K562 (cell line): Measurements from ENCODE around the gene CDC42EP1. TPM values are rescaled to one million over a fixed set of nuclear protein-coding genes. Genes with fewer than 3 reads are reported as not detected.

ENCODE experiments used
- ATF7 ChIP-seq: fragments of 450-650 bp; IDR thresholded peaks from 2 replicates; pipeline ENCODE4 v1.7.1; 2014; ENCODE audit warnings: mild to moderate bottlenecking, moderate library complexity
- CCNT2 ChIP-seq: IDR thresholded peaks from 2 replicates; pipeline ENCODE4 v1.6.1; 2011; ENCODE audit warnings: borderline replicate concordance, low read depth, mild to moderate bottlenecking, moderate library complexity, mixed read lengths, low read length; ENCODE audit not compliant: insufficient read length; ENCODE audit errors: extremely low read depth
- E2F6 ChIP-seq, 2 experiments: IDR thresholded peaks; 2 replicates each; pipeline ENCODE4 v1.6.1; 2011; ENCODE audit warnings: borderline replicate concordance in 1 of 2, control low read depth in 1 of 2, low read depth in 1 of 2, low read length in 1 of 2, mild to moderate bottlenecking in 1 of 2, mixed read lengths in 1 of 2, moderate library complexity in 1 of 2; ENCODE audit not compliant: insufficient read depth in 1 of 2, insufficient read length in 1 of 2, poor library complexity in 1 of 2, severe bottlenecking in 1 of 2; ENCODE audit errors: extremely low read depth in 1 of 2
- FOSL1 ChIP-seq: fragments of 200-800 bp; sonication (Bioruptor generic); conservative IDR thresholded peaks from 2 replicates; pipeline ENCODE4 v1.6.1; 2016; ENCODE audit warnings: missing genetic modification characterization, missing compliant biosample characterization
- MCM7 ChIP-seq, 2 experiments: fragments of 450-650 bp; IDR thresholded peaks; 2 replicates each; pipeline ENCODE4 v1.6.1; 2016 to 2018
- PATZ1 ChIP-seq: fragments of 250-450 bp; sonication (Bioruptor Pico); IDR thresholded peaks from 2 replicates; pipeline ENCODE4 v1.5.0; 2020; ENCODE audit warnings: mild to moderate bottlenecking, borderline replicate concordance
- PHF8 ChIP-seq: fragments of 200-600 bp; sonication (generic); IDR thresholded peaks from 2 replicates; pipeline ENCODE4 v1.6.1; 2012; ENCODE audit warnings: mixed run types, mild to moderate bottlenecking, inconsistent platforms, low read length, moderate library complexity, borderline replicate concordance
- SMAD4 ChIP-seq: fragments of 250-450 bp; sonication (Bioruptor Pico); conservative IDR thresholded peaks from 2 replicates; pipeline ENCODE4 v1.8.0; 2021; ENCODE audit warnings: inconsistent platforms, mild to moderate bottlenecking, moderate library complexity
- TBP ChIP-seq: optimal IDR thresholded peaks from 2 replicates; pipeline ENCODE3; 2011; ENCODE audit warnings: low read depth, low read length, improper control_type of control experiment
- TOE1 ChIP-seq, 2 experiments: fragments of 450-650 bp in 1 of 2; sonication (generic) in 1 of 2; formaldehyde crosslinking in 1 of 2; IDR thresholded peaks; 2 replicates each; pipeline versions ENCODE4 v1.7.1 to v1.8.0; 2016 to 2022; ENCODE audit warnings: borderline replicate concordance in 2 of 2, mild to moderate bottlenecking in 2 of 2, antibody characterized with exemption in 1 of 2, inconsistent platforms in 1 of 2, low read depth in 1 of 2, missing genetic modification reagents in 1 of 2, moderate library complexity in 1 of 2
- ZBTB26 ChIP-seq: fragments of 450-650 bp; formaldehyde crosslinking; IDR thresholded peaks from 2 replicates; pipeline ENCODE4 v1.4.0; 2022; ENCODE audit warnings: missing genetic modification characterization
- ZNF24 ChIP-seq: fragments of 450-650 bp; IDR thresholded peaks from 2 replicates; pipeline ENCODE4 v1.6.1; 2016
- ZNF253 ChIP-seq: fragments of 250-450 bp; sonication (Bioruptor Pico); conservative IDR thresholded peaks from 2 replicates; pipeline ENCODE4 v1.6.1; 2021; ENCODE audit warnings: mild to moderate bottlenecking
- ZNF384 ChIP-seq: IDR thresholded peaks from 2 replicates; pipeline ENCODE4 v1.6.1; 2012; ENCODE audit warnings: low read depth, low read length, improper control_type of control experiment
- ZNF639 ChIP-seq, 2 experiments: fragments of 200-800 bp in 1 of 2; sonication (Bioruptor generic) in 1 of 2; sonication (generic) in 1 of 2; formaldehyde crosslinking in 1 of 2; IDR thresholded peaks in 1 of 2; conservative IDR thresholded peaks in 1 of 2; 2 replicates each; pipeline versions ENCODE4 v1.5.0 to v1.6.1; 2016 to 2020; ENCODE audit warnings: missing compliant biosample characterization in 1 of 2, missing genetic modification characterization in 1 of 2, missing genetic modification reagents in 1 of 2
- polyA plus RNA-seq, 8 experiments: library from polyadenylated mRNA; depleted of rRNA in 4 of 8; stranded (reverse) in 5 of 8; unstranded in 3 of 8; fragments of >200 nt; fragmentation: Nextera tagmentation in 2 of 8; fragmentation: Illumina TruSeq in 1 of 8; extraction: Ambion mirVana in 2 of 8; extraction: Trizol in 1 of 8; gene quantifications; 2 replicates each; pipeline versions ENCODE4 v1.2.1 to v1.2.3, GENCODE V29; 2011 to 2014; ENCODE audit warnings: inconsistent platforms in 1 of 8, missing spikeins in 1 of 8
- total RNA-seq, 7 experiments: library from RNA; depleted of rRNA in 6 of 7; stranded (reverse); fragments of >200 nt in 6 of 7; fragmentation: Illumina TruSeq in 2 of 7; extraction: Trizol in 2 of 7; gene quantifications; 2 replicates each; pipeline versions ENCODE4 v1.2.1 to v1.2.3, GENCODE V29; 2011 to 2021; ENCODE audit warnings: low replicate concordance in 1 of 7

Gene CDC42EP1
- total and polyA plus RNA-seq, 9 of the 15 experiments (the other 6 are each of a cell fraction or from before 2014, with no cell fraction given), result 0.67 to 70.2 (median 7.3) TPM

GRCh38 chr22:37561212-37562048 is 1.1 kb downstream of the CDC42EP1 start (continued):
- TF ChIP-seq ZNF384, result no peak
- TF ChIP-seq PATZ1 (CRISPR knock-in tag), result no peak
- TF ChIP-seq CCNT2, result peak; percentile 41
- peak; percentile 95 for TF ChIP-seq ATF7
- TF ChIP-seq MCM7 (IDR thresholded peaks at IDR 0.05), result no peak
- no peak for TF ChIP-seq FOSL1 (tag)
- TF ChIP-seq E2F6 (IDR thresholded peaks at IDR 0.05; ENCODE audit: borderline replicate concordance in 1 of 2, extremely low read depth in 1 of 2, insufficient read depth in 1 of 2, insufficient read length in 1 of 2, low read depth in 1 of 2, low read length in 1 of 2, poor library complexity in 1 of 2, severe bottlenecking in 1 of 2), result peak; percentile 71 to 92
- peak; percentile 49; the same call in 1 of the 2 replicates for TF ChIP-seq SMAD4 (CRISPR knock-in tag)
- no peak for TF ChIP-seq TOE1 (IDR thresholded peaks at IDR 0.05; ENCODE audit: borderline replicate concordance)
- no peak for TF ChIP-seq TOE1 (CRISPR knock-in tag; IDR thresholded peaks at IDR 0.05; ENCODE audit: borderline replicate concordance, low read depth)
- TF ChIP-seq TBP, result peak; percentile 44
- peak; percentile 21; the same call in 1 of the 2 replicates for TF ChIP-seq PHF8
- TF ChIP-seq ZBTB26, result no peak
- no peak for TF ChIP-seq ZNF24
- TF ChIP-seq ZNF253 (CRISPR knock-in tag), result no peak
- TF ChIP-seq ZNF639 (CRISPR knock-in tag; conservative IDR thresholded peaks at IDR 0.05 in 1 of 2, IDR thresholded peaks at IDR 0.05 in 1 of 2), result 0 out of 4 replicates have a peak, but pooled peaks of 1 of the 2 experiments have one; percentile 36
